ENCODE data around the gene RSPH4A.

RSPH4A gene

DNA sequence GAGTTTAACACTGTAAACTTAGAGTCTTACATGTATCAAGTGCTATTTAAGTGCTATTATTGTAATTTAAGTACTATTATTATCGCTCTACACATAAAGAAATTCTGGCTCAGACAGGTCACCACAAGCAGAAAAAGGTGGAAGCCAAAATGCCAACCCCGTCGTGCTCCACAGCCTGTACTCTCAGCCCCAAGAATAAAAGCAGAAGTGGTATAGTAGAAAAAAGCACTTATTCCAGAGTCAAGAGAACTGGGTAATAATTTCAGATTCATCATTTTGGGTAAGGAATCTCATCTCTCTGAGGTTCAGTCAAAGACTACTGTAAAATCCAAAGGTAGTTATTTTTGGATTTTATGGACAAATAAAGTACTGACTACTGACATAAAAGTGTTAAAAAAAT is 51.3 kb downstream of the RSPH4A start:
- Histone ChIP-seq H3K27ac (ENCODE audit: extremely low read depth, low read depth, low read length) (peak overlapping the region; percentile 76), H3K4me3 (ENCODE audit: low read depth, low read length) (peak overlapping the region; percentile 76), H3K9me3 (ENCODE audit: control insufficient read depth, insufficient read depth, low read depth, low read length) (no peaks in the 10 kb centered on the region), H3K4me1 (ENCODE audit: control insufficient read depth, insufficient read depth, low read length) (peaks cover 7% of the 10 kb centered on the region), H3K36me3 (ENCODE audit: control insufficient read depth in 2 of 2, insufficient read depth in 1 of 2, low read length in 2 of 2) (peaks cover 0 to 5% of the 10 kb centered on the region in 2 experiments; a peak in 2 of 3 replicates)
- TF ChIP-seq, protein P1, sequence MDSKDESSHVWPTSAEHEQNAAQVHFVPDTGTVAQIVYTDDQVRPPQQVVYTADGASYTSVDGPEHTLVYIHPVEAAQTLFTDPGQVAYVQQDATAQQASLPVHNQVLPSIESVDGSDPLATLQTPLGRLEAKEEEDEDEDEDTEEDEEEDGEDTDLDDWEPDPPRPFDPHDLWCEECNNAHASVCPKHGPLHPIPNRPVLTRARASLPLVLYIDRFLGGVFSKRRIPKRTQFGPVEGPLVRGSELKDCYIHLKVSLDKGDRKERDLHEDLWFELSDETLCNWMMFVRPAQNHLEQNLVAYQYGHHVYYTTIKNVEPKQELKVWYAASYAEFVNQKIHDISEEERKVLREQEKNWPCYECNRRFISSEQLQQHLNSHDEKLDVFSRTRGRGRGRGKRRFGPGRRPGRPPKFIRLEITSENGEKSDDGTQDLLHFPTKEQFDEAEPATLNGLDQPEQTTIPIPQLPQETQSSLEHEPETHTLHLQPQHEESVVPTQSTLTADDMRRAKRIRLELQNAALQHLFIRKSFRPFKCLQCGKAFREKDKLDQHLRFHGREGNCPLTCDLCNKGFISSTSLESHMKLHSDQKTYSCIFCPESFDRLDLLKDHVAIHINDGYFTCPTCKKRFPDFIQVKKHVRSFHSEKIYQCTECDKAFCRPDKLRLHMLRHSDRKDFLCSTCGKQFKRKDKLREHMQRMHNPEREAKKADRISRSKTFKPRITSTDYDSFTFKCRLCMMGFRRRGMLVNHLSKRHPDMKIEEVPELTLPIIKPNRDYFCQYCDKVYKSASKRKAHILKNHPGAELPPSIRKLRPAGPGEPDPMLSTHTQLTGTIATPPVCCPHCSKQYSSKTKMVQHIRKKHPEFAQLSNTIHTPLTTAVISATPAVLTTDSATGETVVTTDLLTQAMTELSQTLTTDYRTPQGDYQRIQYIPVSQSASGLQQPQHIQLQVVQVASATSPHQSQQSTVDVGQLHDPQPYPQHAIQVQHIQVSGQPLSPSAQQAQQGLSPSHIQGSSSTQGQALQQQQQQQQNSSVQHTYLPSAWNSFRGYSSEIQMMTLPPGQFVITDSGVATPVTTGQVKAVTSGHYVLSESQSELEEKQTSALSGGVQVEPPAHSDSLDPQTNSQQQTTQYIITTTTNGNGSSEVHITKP (tag by site-specific recombination; IDR thresholded peaks at IDR 0.05): no peak
- TF ChIP-seq, protein P2, sequence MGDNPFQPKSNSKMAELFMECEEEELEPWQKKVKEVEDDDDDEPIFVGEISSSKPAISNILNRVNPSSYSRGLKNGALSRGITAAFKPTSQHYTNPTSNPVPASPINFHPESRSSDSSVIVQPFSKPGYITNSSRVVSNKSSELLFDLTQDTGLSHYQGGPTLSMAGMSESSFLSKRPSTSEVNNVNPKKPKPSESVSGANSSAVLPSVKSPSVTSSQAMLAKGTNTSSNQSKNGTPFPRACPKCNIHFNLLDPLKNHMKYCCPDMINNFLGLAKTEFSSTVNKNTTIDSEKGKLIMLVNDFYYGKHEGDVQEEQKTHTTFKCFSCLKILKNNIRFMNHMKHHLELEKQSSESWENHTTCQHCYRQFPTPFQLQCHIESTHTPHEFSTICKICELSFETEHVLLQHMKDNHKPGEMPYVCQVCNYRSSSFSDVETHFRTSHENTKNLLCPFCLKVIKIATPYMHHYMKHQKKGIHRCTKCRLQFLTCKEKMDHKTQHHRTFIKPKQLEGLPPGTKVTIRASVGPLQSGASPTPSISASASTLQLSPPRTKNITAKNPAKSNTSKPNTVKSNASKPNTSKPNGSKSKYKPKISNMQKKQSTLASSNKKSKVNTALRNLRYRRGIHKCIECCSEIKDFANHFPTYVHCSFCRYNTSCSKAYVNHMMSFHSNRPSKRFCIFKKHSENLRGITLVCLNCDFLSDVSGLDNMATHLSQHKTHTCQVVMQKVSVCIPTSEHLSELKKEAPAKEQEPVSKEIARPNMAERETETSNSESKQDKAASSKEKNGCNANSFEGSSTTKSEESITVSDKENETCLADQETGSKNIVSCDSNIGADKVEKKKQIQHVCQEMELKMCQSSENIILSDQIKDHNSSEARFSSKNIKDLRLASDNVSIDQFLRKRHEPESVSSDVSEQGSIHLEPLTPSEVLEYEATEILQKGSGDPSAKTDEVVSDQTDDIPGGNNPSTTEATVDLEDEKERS (tag by site-specific recombination; IDR thresholded peaks at IDR 0.05): no peak
- TF ChIP-seq BCL11B (tag by site-specific recombination; IDR thresholded peaks at IDR 0.05; ENCODE audit: low read depth) (no peak), ZNF664 (tag by site-specific recombination; IDR thresholded peaks at IDR 0.05) (no peak)
- TF ChIP-seq, protein P3, sequence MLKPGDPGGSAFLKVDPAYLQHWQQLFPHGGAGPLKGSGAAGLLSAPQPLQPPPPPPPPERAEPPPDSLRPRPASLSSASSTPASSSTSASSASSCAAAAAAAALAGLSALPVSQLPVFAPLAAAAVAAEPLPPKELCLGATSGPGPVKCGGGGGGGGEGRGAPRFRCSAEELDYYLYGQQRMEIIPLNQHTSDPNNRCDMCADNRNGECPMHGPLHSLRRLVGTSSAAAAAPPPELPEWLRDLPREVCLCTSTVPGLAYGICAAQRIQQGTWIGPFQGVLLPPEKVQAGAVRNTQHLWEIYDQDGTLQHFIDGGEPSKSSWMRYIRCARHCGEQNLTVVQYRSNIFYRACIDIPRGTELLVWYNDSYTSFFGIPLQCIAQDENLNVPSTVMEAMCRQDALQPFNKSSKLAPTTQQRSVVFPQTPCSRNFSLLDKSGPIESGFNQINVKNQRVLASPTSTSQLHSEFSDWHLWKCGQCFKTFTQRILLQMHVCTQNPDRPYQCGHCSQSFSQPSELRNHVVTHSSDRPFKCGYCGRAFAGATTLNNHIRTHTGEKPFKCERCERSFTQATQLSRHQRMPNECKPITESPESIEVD (tag by site-specific recombination; IDR thresholded peaks at IDR 0.05): peak; percentile 25; the same call in 1 of the 2 replicates
- ChIA-PET POLR2A (interaction anchor here (2.4 kb wide), 1 partner anchor 14 kb away, joined by 15 read pairs; the partner anchor contains the start of gene KPNA5), CTCF (interaction anchor here (1.1 to 1.3 kb wide), 4 partner anchors 21 to 388 kb away, joined by 3 to 5 read pairs (median 4); partner anchors contain the start of gene TSPYL1)

DNA sequence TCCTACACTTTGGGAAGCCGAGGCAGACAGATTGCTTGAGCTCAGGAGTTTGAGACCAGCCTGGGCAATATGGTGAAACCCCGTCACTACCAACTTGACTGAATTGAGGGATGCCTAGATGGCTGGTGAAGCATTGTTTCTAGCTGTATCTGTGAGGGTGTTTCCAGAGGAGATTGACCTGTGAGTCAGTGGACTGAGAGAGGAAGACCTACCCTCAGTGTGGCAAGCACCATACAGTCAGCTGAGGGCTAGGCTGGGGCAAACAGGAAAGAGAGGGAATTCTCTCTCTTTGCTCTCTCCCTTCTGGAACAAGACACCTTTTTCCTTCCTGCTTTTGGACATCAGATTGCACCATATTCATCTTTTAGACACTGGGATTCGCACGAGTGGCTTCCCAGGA is 56.0 kb downstream of the RSPH4A start:
- H3K27ac ChIP-seq (ENCODE audit: extremely low read depth, low read depth, low read length): no peak overlapping the region
- no peak overlapping the region for H3K4me3 ChIP-seq (ENCODE audit: low read depth, low read length)
- ChIA-PET POLR2A (interaction anchor here (1.1 kb wide), 1 partner anchor 8 kb away, joined by 3 read pairs; no protein-coding TSS in a partner anchor), CTCF (interaction anchor here (1.0 kb wide), 1 partner anchor 10 kb away, joined by 3 read pairs; no protein-coding TSS in a partner anchor)
- no peaks in the 10 kb centered on the region for H3K4me1 ChIP-seq (ENCODE audit: control insufficient read depth, insufficient read depth, low read length)
- no peaks in the 10 kb centered on the region for H3K36me3 ChIP-seq (ENCODE audit: control insufficient read depth in 2 of 2, insufficient read depth in 1 of 2, low read length in 2 of 2)
- H3K9me3 ChIP-seq (ENCODE audit: control insufficient read depth, insufficient read depth, low read depth, low read length): no peaks in the 10 kb centered on the region
- TF ChIP-seq ZNF202 (tag by site-specific recombination; IDR thresholded peaks at IDR 0.05; ENCODE audit: borderline replicate concordance) (no peak), ZXDB (tag by site-specific recombination; IDR thresholded peaks at IDR 0.05) (no peak), ZNF114 (tag by site-specific recombination; IDR thresholded peaks at IDR 0.05) (no peak), ZNF2 (tag by site-specific recombination; IDR thresholded peaks at IDR 0.05) (no peak), ZNF654 (tag by site-specific recombination; IDR thresholded peaks at IDR 0.05; ENCODE audit: low read depth) (no peak), SCRT1 (tag by site-specific recombination; IDR thresholded peaks at IDR 0.05; ENCODE audit: borderline replicate concordance) (no peak), KLF16 (tag by site-specific recombination; IDR thresholded peaks at IDR 0.05) (no peak), HOXD13 (CRISPR knock-in tag; IDR thresholded peaks at IDR 0.05; ENCODE audit: borderline replicate concordance) (no peak), YY1 (tag by site-specific recombination; IDR thresholded peaks at IDR 0.05) (no peak), ZBTB7A (tag by site-specific recombination; IDR thresholded peaks at IDR 0.05; ENCODE audit: low read depth) (no peak), ZNF10 (tag by site-specific recombination; IDR thresholded peaks at IDR 0.05) (no peak), SCRT2 (tag by site-specific recombination; IDR thresholded peaks at IDR 0.05) (no peak), ZNF677 (tag by site-specific recombination; IDR thresholded peaks at IDR 0.05) (no peak), ZNF426 (tag by site-specific recombination; IDR thresholded peaks at IDR 0.05) (no peak), HOXA7 (CRISPR knock-in tag; IDR thresholded peaks at IDR 0.05; ENCODE audit: borderline replicate concordance) (no peak), ZNF354C (tag by site-specific recombination; IDR thresholded peaks at IDR 0.05; ENCODE audit: borderline replicate concordance, low read depth) (no peak), ZNF335 (tag by site-specific recombination; conservative IDR thresholded peaks at IDR 0.05) (no peak)
- TF ChIP-seq, protein P4, sequence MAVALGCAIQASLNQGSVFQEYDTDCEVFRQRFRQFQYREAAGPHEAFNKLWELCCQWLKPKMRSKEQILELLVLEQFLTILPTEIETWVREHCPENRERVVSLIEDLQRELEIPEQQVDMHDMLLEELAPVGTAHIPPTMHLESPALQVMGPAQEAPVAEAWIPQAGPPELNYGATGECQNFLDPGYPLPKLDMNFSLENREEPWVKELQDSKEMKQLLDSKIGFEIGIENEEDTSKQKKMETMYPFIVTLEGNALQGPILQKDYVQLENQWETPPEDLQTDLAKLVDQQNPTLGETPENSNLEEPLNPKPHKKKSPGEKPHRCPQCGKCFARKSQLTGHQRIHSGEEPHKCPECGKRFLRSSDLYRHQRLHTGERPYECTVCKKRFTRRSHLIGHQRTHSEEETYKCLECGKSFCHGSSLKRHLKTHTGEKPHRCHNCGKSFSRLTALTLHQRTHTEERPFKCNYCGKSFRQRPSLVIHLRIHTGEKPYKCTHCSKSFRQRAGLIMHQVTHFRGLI (tag by site-specific recombination; IDR thresholded peaks at IDR 0.05): no peak
- TF ChIP-seq, protein P5, sequence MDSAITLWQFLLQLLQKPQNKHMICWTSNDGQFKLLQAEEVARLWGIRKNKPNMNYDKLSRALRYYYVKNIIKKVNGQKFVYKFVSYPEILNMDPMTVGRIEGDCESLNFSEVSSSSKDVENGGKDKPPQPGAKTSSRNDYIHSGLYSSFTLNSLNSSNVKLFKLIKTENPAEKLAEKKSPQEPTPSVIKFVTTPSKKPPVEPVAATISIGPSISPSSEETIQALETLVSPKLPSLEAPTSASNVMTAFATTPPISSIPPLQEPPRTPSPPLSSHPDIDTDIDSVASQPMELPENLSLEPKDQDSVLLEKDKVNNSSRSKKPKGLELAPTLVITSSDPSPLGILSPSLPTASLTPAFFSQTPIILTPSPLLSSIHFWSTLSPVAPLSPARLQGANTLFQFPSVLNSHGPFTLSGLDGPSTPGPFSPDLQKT (IDR thresholded peaks at IDR 0.05; ENCODE audit: borderline replicate concordance, low read depth, low read length): no peak
